G401 (cell line): ENCODE results near the gene PNLIPRP2. TPM values are rescaled to one million over a fixed set of nuclear protein-coding genes. Genes with fewer than 3 reads are reported as not detected.

ENCODE experiments used
- DNase-seq: peaks from one replicate; pipeline ENCODE4 v3.0.0-alpha.2; 2015; ENCODE audit warnings: low spot score
- in situ Hi-C: cut with HindIII; loops from 2 replicates; pipeline ENCODE4 v1.10.0; 2016; ENCODE audit warnings: low sequenced_read_pairs, mixed read lengths
- total RNA-seq: library from RNA; depleted of rRNA; stranded (reverse); fragments of >200 nt; shearing (Covaris generic); gene quantifications from 2 replicates; pipeline ENCODE4 v1.2.3, GENCODE V29; 2014

The PNLIPRP2 gene
- total RNA-seq, 1 experiment from 2014 or later: not detected

DNA sequence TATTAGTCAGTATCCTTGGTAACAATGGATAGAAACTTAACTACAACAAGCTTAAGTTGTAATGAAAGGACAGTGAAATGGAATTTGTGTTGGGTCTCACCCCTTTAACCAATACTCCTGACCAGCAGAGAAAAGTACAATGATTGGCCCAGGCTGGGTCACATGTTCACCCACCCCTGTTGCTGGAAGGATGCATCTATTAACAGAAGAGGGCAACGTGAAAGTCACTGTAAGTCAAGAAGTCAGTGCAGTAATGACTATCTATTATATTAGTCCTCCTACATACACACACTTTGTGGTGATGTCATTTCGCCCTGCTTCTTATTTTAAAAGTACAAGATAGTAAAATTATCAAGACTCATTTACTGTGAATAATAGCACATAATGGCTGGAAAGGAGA, 16.2 kb downstream of the PNLIPRP2 start:
- DNase-seq: no peak
- in situ Hi-C loops: no loop called here

DNA sequence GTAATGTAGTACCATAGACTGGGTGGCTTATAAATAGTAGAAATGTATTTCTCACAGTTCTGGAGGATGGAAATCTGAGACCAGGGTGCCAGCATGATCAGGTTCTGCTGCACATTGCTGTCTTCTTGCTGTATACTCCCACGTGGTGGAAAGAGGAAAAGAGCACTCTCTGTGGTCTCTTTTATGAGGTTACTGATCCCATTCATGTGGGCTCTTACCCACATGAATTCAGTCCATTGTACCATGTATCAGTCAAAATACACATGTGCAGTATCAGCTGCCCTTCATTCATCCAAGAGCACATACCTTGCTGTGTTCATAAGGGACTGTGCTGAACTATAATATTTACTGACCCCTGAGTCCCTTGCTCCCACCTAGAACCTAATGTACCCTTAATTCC, 17.1 kb downstream of the PNLIPRP2 start:
- in situ Hi-C loops: no loop called here
- no peak for DNase-seq

DNA sequence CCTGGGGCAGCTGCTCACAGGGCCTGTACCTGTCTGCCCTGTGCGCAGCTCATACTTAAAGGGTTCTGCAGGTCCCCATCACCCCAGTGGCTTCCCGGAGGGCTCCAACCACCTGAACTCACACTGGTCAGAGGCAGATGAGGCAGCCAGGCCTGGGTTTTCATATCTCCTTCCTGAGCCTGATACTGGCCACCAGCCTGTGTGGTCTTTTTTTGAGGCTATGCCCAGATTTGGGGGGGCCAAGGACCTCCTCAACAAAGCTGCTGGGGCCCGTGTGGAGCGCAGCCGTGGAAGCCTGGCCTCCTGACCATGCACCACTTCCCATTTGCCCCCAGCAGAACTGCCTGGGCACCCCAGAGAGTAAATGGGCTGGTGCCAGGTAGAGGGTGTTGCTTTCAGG, 25.7 kb downstream of the PNLIPRP2 start:
- no peak for DNase-seq
- in situ Hi-C loops: no loop called here

DNA sequence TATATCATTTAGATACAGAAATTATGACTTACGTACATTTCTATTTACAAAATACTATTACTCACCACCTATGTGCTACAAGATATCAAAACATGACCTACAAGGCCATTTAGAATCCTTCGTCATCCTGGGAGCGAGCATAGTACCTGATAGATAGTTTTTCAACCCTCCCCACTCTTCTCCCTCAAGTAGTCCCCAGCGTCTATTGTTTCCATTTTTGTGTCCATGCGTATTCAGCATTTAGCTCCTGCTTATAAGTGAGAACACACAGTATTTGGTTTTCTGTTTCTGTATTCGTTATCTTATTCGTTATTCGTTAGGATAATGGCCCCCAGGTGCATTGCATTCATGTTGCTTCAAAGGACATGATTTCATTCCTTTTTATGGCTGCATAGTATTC, 28.1 kb downstream of the PNLIPRP2 start:
- in situ Hi-C loops: no loop called here
- DNase-seq: no peak

DNA sequence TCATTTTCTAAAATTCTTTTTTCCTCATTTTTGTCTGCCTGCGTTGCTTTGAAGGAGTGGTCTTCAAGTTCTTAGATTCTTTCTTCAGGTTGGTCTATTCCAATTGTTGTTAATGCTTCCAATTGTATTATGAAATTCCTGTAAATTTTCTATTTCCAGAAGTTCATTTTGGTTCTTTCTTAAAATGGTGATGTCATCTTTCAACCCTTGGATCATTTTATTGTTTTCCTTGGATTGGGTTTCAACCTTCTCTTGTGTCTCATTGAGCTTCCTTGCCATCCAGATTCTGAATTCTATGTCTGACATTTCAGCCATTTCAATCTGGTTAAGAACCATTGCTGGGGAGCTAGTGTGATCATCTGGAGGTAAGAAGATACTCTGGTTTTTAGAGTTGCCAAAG, 33.1 kb downstream of the PNLIPRP2 start:
- DNase-seq: no peak
- in situ Hi-C loops: no loop called here

DNA sequence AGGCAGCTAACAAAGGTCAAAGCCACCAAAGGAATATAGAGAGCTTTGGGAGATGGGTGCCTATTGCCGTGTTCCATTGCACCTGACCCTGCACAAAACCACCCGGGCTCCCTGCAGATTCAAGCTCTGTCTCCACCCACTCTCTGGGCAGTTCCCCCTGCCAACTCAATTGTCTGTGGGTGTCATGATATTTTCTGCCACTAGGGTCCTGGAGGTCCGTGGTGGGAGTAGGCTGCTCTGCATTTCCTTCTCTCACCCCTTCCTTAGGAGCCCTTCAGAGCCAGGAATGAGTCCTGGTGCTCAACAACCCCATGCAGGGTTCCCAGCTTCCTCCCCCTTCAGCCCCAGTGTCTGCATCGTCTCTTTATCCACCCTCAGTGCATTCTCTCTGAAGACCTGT, 34.1 kb downstream of the PNLIPRP2 start:
- DNase-seq: no peak
- in situ Hi-C loops: no loop called here

DNA sequence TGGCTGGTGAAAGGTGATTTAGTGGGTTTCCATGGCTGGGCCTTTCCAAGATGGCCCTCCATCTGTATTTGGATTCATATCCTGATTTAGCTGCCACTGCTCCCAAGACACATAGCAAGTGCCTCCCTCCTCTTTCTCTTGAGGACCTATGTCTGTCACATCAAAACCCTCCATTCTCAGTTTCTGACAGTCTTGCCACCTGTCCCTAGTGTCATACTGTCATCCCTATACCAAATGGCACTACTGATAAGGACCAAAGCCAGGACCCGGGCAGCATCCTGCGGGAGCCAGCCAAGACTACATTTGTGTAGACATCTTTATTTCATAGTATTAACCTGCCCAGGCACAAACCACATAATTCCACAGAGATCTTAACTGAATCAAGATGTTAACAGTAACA, 34.8 kb downstream of the PNLIPRP2 start:
- no peak for DNase-seq
- in situ Hi-C loops: no loop called here

DNA sequence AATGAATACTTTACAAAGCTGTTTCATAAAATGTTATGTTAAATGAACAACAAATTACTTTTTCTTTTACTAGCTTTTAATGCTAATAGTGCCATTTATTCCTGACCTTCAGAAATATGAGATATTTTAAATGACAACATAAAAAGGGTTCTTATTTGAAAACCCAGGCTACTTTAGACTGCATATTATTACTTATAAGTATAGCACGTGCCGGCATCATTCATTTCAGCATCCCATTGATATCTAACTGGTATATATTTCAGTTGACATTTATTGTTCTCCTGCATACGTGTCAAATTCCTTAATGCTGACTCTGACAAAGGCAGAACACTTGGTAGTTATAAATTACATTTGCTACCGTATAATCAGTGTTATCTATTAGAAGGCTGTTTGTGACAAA, 35.3 kb downstream of the PNLIPRP2 start:
- in situ Hi-C loops: no loop called here

DNA sequence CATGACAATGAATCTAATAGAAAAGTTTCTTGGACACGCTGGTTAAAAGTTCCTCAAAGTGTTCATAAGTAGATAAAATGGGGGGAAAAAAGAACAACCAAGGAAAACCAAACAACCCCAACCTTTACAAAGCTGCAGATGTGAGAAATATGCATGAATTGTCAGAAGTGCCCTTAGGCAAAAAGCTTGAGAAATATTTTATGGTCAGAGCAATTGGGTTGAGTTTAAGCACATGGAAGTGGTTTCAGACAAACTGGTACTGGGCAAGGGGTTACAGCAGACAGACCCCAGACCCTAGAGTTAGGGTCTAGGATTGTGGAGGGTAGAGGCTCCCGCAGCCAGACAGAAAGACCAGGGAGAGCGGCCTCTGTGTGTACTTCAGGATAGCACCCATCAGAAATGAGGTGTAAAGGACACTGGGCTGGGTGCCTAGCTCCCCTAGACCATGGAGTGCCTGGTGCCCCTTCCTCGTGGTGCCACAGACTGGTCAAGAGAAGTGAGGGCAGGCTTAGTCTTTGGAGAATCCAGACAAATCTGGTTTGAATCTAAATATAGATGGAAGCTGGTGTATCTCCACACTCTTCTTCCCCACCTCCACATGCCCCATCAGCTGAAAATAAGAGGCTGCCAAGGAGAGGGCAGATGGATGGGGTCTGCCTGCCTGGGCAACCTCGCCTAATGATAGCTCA, 37.3 kb downstream of the PNLIPRP2 start:
- in situ Hi-C loops: no loop called here
- no peak for DNase-seq

More for the DNA sequence above, 35.3 kb downstream of the PNLIPRP2 start:
- no peak for DNase-seq

DNA sequence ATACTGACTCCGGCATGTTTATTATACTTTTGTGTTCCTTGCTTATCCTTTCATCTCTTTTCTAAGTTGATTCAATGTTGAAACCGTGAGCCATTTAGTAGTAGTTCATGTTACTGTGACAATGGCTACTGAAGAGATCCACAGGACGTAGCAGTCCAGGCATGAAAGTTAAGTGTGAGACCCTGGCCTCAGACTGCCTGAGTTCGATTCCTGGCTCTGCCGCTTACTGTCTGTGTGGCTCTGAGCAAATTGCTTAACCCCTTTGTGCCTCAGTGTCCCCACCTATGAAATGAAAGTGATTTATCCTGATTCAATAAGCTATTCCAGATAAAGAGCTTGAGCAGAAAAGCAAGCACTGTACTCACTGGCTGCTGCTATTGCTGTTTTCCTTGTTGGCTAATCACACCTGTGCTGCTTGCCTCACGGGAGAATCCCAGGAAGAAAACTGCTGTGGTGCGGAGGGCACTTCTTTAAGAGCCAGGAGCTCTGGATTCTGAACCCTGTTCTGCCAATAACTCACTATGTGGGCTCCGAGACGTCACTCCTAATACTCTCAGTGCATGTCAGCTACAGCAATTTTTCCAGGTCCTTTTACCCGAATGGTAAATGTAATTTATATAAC, 38.4 kb downstream of the PNLIPRP2 start:
- DNase-seq: no peak
- in situ Hi-C loops: no loop called here

DNA sequence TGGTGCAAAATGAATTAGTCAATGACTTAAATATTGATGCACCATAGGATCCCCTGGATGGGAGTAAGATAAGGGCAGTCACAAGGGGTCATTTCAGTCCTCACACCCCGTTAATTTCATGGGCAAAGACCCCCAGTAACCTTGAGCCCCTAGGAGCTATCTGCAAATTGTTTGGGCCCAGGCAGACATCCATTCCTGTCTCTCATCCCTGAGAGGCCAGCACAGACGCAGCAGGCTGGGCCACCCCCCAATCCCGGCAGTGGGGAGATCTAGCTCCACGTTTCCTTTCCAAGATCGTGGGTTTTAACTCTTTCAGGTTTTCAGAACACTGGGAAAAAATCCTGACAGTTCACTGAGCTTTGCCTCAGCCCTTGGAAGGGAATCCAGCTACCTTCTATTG, 40.1 kb downstream of the PNLIPRP2 start:
- no peak for DNase-seq
- in situ Hi-C loops: no loop called here

DNA sequence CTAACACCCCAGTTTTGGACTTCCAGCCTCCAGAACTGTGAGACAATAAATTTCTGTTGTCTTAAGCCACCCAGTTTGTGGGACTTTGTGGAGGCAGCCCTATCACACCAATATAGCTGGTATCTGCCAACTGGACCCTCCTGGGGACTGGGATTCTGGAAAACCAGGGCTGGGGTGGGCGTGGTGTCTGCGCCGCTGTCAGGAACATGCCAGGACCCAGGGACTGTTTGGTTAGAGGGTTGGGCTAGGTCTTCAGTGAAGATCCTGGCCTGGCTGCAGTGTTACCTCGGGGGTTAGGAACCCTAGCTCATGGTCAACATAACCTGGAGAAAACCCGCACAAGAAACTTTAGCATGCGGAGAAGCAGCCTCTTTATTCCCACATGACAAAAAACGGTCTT, 42.6 kb downstream of the PNLIPRP2 start:
- no peak for DNase-seq

DNA sequence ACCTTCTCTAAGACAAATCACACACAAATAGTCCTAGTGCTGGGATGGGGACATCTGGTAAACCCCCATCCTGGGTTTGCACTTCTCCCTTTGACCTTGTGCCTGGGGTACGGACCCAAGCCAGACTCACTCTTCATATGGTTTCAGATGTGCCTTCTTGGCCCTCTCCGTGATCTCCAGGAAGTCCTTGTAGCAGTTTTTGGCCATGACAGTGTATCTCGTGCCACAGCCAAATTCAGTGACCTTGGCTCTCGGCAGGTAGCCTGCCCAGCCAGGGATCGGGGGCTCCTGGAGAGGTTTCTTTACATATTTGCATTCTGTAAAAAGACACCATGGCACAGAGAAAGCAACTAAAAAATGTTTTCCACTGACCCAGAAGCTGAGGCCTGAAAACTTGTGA, 43.9 kb downstream of the PNLIPRP2 start:
- in situ Hi-C loops: no loop called here
- DNase-seq: no peak

More for the DNA sequence above, 42.6 kb downstream of the PNLIPRP2 start:
- in situ Hi-C loops: no loop called here

DNA sequence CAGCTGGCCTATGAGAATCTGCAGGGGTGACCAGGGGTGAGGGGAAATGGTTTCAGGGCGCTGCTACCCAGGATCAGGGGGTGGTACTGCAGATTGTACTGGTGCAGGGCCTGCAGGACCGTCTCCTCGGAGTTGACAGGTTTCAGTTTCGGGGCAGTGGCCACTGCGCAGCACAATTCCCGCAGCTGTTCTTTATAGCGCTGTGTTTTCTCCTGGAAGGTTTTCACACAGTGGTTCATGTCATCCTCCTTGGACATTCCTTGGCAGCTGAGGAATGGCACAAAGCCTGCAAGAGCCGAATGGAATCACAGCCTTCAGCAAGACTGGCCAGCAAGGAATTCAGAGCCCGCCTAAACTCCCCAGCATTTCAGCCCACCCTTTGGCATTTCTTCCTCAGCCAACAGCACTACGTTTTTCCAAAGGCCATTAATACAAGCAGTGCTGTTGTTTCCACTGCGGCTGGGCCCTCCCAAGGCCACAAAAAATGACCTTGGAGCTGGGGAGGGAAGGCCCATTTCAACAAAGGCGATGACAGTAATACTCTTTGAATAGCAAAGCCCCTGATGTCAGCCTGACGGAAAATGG, 44.9 kb downstream of the PNLIPRP2 start:
- no peak for DNase-seq
- in situ Hi-C loops: no loop called here

DNA sequence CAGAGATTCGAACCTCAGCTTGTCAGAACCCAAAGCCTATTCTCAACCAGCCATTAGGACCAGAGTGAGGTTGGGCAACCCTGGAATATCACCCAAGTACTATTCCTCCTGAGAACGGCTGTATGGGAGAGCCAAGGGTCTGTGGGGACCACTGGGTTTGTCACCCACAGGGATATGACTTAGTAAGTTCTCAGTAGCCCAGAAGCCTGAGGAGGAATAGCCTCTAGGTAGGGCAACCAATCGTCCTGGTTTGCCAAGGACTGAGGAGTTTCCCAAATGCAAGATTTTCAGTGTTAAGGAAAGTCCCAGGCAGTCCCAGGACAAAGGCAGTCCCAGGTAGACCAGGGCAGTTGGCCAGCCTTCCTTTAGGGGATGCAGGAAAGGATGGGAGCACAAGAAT, 46.7 kb downstream of the PNLIPRP2 start:
- no peak for DNase-seq
- in situ Hi-C loops: no loop called here

DNA sequence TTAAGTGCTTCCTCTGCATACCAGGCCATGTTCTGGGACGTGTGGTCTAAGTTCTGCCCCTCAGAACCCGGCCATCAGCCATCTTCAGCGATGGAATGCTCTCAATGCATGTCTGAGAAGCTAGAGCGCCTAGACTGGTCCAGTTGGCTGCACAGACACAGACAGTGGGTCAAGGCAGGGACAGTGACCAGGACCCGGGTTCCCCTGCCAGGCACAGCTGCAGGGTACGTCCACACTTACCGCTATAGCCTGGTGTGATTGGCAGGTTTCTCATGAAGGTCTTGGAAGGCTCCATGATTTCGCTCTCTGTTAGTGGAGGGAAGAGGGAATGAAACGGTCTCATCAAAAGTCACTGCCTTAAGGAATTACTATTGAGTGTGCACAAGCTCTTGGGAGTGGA, 47.3 kb downstream of the PNLIPRP2 start:
- DNase-seq: no peak
- in situ Hi-C loops: no loop called here

DNA sequence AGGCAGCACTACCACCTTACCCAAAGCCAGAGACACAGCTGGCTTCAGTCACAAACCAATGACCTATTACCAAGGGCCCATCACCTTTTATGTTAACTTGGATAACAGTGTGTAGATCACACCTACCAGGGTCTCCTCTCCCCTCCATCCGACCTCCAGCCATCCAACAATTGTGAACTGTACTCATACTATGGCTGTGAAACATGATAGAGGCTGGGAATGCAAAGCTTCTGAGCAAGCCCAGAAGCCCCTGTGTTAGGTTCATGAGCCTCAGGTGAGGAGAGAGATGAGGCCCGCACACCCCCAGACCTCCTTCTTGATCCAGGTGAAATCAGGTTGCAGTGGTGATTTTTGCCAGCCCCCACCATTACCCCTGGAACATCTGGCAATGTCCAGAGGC, 47.7 kb downstream of the PNLIPRP2 start:
- DNase-seq: no peak
- in situ Hi-C loops: no loop called here

DNA sequence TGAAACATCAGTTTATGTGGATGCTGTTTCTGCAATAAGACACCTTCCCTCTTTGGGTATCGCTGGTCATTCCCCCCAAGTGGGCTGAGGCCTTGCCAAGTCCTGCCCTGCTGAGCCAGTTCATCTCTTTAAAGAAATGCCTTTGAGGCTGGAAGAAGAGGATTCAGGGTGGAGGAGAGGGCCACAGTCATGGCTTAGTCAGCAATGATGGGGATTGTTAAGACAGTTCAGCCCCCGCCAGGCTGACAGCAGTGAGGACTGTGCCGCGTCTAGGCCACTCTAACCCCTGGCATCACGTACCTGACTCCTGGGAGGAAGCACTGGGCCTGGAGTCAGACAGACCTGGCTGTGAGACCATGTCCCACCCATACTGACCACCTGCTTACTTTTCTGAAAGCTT, 48.3 kb downstream of the PNLIPRP2 start:
- in situ Hi-C loops: no loop called here

DNA sequence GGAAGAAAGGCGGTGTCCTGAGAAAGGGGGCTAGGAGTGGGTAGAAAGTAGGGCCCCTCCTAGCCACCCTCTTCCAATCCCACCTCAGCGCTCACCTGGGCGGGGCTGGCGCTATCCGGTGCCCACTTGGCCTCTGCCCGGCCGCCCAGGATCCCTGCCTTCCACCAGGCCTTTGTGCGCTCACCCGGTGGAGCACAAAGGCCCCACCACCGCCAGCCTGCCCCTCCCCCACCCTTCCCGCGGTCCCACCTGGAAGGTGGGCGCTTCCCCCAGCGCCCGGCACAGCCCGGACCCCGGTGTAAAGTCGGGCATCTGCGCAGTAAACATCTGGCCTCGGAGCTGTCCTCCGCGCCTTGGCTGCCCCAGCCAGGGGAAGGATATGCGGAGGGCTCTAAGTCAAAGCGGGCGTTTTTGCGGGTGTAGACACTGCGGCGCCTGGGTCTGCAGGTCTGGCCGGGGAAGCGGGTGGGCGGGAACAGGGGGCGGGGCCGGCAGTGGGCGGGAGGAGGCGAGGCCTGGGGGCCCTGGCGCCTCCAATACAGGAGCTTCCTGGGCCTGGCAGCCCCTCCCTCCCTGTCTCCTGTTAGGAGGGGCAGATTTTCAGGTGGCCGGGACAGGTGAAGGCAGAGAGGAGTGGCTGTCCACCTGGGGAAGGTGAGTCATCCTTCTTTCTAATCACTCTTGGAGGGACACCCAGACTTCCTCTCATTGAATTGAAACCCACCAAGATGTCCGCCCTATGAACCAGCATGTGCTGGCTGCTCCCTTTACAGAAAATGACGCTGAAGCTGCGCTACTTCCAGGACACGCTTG, 49.3 kb downstream of the PNLIPRP2 start:
- DNase-seq: no peak
- in situ Hi-C loops: no loop called here

More for the DNA sequence above, 48.3 kb downstream of the PNLIPRP2 start:
- no peak for DNase-seq

DNA sequence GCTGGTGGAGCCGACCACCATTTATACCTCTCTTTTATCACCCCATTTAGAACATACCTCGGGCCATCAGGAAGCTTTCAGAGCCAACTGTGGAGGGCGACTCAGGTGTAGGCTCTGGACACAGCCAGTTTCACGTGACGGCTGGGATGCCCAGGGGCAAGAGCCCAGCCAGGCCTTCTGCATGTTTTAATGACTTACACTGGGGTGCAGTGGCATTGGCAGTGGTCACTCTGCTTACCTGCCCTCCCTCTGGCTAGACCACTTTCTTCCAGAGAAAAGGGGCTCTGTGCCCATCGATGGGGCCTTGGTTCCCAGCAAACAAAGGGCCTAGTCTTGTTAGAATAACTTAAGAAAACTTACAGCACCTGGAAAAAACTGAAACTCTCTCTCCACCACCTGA, 50.0 kb downstream of the PNLIPRP2 start:
- in situ Hi-C loops: no loop called here
- no peak for DNase-seq
